Pancreas (tissue), 10 donors: Measurements from ENCODE around the gene RAPGEFL1. TPM values are rescaled to one million over a fixed set of nuclear protein-coding genes. Genes with fewer than 3 reads are reported as not detected.

ENCODE experiments used
- ATAC-seq, 4 donors: fragments of 200-7000 bp; cut with Tn5 transposase; one replicate each; pipeline versions ENCODE4 v1.8.0 to v1.9.1; 2020; ENCODE audit warnings: mild to moderate bottlenecking in 4 of 4, moderate library complexity in 4 of 4
- DNase-seq, 6 donors: peaks; one replicate each; pipeline ENCODE4 v3.0.0-alpha.2; 2020
- FAIRE-seq: peaks from 2 replicates; lab custom pipeline; 2012; peaks lifted over from hg19 to GRCh38; lab: Jason Lieb, UNC
- H3K27ac ChIP-seq, 4 donors: fragments of 200-600 bp; sonication (generic); 1 replicate in 3 of 4; 2 replicates in 1 of 4; pipeline versions ENCODE4 v1.5.0 to v1.8.0; 2020
- H3K27me3 ChIP-seq, 4 donors: fragments of 200-600 bp; one replicate each; pipeline ENCODE4 v1.8.0; 2021
- H3K36me3 ChIP-seq, 3 donors: fragments of 200-600 bp; sonication (generic) in 1 of 3; one replicate each; pipeline versions ENCODE4 v1.5.0 to v1.8.0; 2020 to 2021
- H3K4me1 ChIP-seq, 3 donors: fragments of 200-600 bp; one replicate each; pipeline ENCODE4 v1.8.0; 2021
- H3K4me3 ChIP-seq, 4 donors: fragments of 200-600 bp; sonication (generic) in 2 of 4; one replicate each; pipeline versions ENCODE4 v1.5.0 to v1.8.0; 2020 to 2021
- H3K9me3 ChIP-seq, 4 donors: fragments of 200-600 bp; one replicate each; pipeline ENCODE4 v1.8.0; 2021
- WGBS, 2 donors: extraction: QIAGEN DNeasy Blood & Tissue Kit; methylation state at CpG; one replicate each; pipeline ENCODE4 v1.1.7; 2013; 5-methylcytosine and 5-hydroxymethylcytosine counted together
- intact Hi-C, 3 donors: fragments of 100-400 bp; cut with DNase I; formaldehyde crosslinking; loops; one replicate each; pipeline versions ENCODE4 v1.11.1 to v1.14.2; 2022
- polyA plus RNA-seq, 2 donors: library from polyadenylated mRNA; stranded (reverse); fragments of 200-250 nt; gene quantifications; one replicate each; pipeline ENCODE4 v1.2.3, GENCODE V29; 2013
- total RNA-seq, 6 donors: library from RNA; stranded (reverse); fragmentation: NEBNext Ultra II Directional in 4 of 6; extraction: Animal tissue kit (Norgen Biotek cat#: 25700) in 4 of 6; gene quantifications; one replicate each; pipeline versions ENCODE4 v1.2.1 to v1.2.4, GENCODE V29; 2021 to 2023
- TF ChIP-seq, protein P1 (sequence below), 4 donors: fragments of 200-600 bp; sonication (generic) in 3 of 4; IDR thresholded peaks; one replicate each; pipeline versions ENCODE4 v1.5.0 to v1.8.0; 2021; ENCODE audit warnings: antibody characterized with exemption in 4 of 4
- donor health status: healthy with polysubstance abuse.
- donor health status: DM: no; HTN: no; CAD: no; lungs with moderate emphysema.
- donor health status: DM: no; HTN: no; CAD: no.
- donor health status: control.
- donor health status: control.
- donor health status: Bipolar disorder and iron deficiency.
- donor health status: DM: yes; HTN: yes; CAD: no.
- donor health status: DM: no; HTN: no; CAD: no.
- donor health status: DM: no; HTN: no; CAD: no.
- donor health status: DM: yes; HTN: yes; CAD: no.

The RAPGEFL1 gene
- total and polyA plus RNA-seq, 8 donors: 2.6 to 10.6 (median 4.4) TPM

DNA sequence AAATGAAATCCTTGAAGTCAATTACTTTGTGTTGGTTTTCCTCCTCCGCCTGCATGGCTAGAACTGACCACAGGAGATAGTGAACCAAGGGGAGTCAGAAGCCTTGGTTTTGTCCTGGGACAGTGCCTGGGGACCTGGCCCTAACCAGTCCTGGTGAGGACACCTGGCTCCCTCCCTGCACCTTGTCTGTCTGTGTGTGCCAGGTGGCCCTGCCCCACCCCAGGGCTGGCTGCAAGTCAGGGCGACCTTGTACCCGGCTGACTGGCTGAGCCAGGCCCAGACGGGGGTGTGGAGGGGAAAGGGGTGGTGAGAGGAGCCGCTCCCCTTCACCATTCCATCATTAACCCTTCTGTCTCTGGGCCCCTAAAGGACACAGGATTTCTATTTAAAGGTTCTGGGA, 3.4 kb downstream of the RAPGEFL1 start:
- Histone ChIP-seq H3K4me1 (peaks cover 0 to 11% (median 0%) of the 10 kb centered on the region in 3 donors), H3K4me3 (no peak overlapping the region), H3K36me3 (no peaks in the 10 kb centered on the region), H3K9me3 (no peaks in the 10 kb centered on the region), H3K27ac (peak overlapping the region in 1 of 4 donors; percentile 27), H3K27me3 (no peaks in the 10 kb centered on the region)
- WGBS, 2 donors: 15 to 25% methylated on average over 5 of the region's 5 CpGs
- intact Hi-C loops: no loop called here
- FAIRE-seq (no peak), DNase-seq (peak; percentile 63 to 83 (median 74)), ATAC-seq (peak; percentile 53 to 82 (median 62))
- TF ChIP-seq, protein P1, sequence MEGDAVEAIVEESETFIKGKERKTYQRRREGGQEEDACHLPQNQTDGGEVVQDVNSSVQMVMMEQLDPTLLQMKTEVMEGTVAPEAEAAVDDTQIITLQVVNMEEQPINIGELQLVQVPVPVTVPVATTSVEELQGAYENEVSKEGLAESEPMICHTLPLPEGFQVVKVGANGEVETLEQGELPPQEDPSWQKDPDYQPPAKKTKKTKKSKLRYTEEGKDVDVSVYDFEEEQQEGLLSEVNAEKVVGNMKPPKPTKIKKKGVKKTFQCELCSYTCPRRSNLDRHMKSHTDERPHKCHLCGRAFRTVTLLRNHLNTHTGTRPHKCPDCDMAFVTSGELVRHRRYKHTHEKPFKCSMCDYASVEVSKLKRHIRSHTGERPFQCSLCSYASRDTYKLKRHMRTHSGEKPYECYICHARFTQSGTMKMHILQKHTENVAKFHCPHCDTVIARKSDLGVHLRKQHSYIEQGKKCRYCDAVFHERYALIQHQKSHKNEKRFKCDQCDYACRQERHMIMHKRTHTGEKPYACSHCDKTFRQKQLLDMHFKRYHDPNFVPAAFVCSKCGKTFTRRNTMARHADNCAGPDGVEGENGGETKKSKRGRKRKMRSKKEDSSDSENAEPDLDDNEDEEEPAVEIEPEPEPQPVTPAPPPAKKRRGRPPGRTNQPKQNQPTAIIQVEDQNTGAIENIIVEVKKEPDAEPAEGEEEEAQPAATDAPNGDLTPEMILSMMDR (IDR thresholded peaks at IDR 0.05): no peak

DNA sequence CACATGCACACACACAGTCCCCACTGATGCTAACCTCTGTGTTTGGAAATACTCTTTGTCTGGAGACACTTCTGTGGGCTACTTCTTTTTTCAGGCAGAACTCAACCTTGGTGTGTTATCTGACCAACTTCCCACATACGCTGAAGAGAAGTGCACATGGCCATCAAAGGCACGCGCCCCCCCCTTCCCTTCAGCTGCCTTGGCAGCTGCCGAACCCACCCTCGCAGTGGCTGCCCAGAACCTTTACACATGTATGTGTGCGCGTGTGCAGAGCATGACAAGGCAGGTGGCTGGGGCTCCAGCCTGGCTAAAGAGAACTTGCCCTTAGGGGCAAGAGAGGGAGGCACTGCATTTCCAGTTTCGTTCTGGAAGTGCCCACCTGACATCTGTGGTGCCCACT, 3.9 kb downstream of the RAPGEFL1 start:
- no peak overlapping the region for H3K4me3 ChIP-seq
- no peak for FAIRE-seq
- ATAC-seq: no peak
- TF ChIP-seq, protein P1 (IDR thresholded peaks at IDR 0.05): no peak
- H3K36me3 ChIP-seq: no peaks in the 10 kb centered on the region
- H3K27ac ChIP-seq: no peak overlapping the region
- intact Hi-C loops: no loop called here
- DNase-seq: no peak
- H3K27me3 ChIP-seq: no peaks in the 10 kb centered on the region
- no peaks in the 10 kb centered on the region for H3K9me3 ChIP-seq
- WGBS, 2 donors: 45 to 61% methylated on average over 8 of the region's 8 CpGs
- H3K4me1 ChIP-seq: peaks cover 0 to 11% (median 0%) of the 10 kb centered on the region in 3 donors

DNA sequence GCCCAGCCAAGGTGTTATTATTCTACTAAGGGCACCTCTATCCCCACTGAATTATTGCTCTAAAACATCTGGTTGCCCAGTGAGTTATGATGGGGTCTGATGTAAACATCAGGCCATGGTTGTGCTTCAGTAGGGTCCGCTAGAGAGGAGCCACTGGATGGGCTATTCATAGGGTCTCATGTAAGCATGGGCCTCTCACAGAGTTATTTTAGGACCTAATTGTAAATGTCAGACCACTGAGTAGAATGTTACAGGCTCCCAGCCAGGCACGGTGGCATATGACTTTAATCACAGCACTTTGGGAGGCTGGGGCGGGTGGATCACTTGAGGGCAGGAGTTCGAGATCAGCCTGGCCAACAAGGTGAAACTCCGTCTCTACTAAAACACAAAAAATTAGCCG, 5.3 kb downstream of the RAPGEFL1 start:
- Histone ChIP-seq H3K27ac (no peak overlapping the region), H3K36me3 (no peaks in the 10 kb centered on the region), H3K4me1 (peaks cover 0 to 8% (median 0%) of the 10 kb centered on the region in 3 donors), H3K27me3 (no peaks in the 10 kb centered on the region), H3K4me3 (no peak overlapping the region), H3K9me3 (no peaks in the 10 kb centered on the region)
- FAIRE-seq (no peak), ATAC-seq (no peak), DNase-seq (no peak)
- intact Hi-C loops: no loop called here
- TF ChIP-seq, protein P1 (IDR thresholded peaks at IDR 0.05): no peak
- WGBS, 2 donors: 88 to 94% methylated on average over 6 of the region's 6 CpGs

DNA sequence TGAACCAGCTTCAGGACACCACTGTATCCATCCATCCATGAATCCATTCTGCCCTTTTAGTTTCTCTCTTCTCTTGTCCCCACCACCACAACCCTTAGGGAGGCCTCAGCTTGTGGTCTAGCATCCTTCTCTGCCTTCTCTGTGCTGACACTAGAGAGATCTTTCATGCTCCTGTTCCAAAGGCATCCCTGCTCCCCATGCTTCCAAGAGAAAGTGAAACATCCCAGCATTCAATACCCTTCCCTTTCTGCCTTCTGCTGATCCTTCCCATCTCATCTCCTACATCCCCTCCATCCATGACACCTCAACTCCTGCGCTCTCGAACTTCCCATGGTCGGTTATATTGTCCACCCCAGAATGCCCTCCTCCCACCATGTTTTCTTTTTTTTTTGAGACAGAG, 10.0 kb downstream of the RAPGEFL1 start:
- Histone ChIP-seq H3K27me3 (no peaks in the 10 kb centered on the region), H3K4me1 (no peaks in the 10 kb centered on the region), H3K27ac (no peak overlapping the region), H3K4me3 (no peak overlapping the region), H3K9me3 (no peaks in the 10 kb centered on the region), H3K36me3 (no peaks in the 10 kb centered on the region)
- no peak for DNase-seq
- intact Hi-C loops: no loop called here
- TF ChIP-seq, protein P1 (IDR thresholded peaks at IDR 0.05): no peak
- FAIRE-seq: no peak
- no peak for ATAC-seq
- 86 to 93% methylated on average over 3 of the region's 3 CpGs for WGBS, 2 donors

DNA sequence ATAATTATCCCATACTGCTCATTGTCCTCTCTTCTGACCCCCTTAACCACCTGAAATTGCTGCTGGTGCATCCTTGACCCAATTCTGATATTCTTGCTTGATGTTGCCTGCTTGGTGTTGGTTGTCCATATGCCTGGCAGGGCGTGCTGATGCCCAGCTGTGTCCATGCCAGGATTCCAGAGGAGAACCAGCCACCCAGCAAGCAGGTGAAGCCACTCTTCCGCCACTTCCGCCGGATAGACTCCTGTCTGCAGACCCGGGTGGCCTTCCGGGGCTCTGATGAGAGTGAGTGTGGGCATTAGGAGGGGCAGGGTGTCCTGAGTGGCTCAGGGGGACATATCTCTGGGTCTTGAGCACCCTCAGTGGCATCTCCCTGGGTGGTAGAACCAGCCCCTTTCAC, 11.4 kb downstream of the RAPGEFL1 start:
- Histone ChIP-seq H3K27me3 (no peaks in the 10 kb centered on the region), H3K27ac (no peak overlapping the region), H3K4me3 (no peak overlapping the region), H3K36me3 (no peaks in the 10 kb centered on the region), H3K4me1 (no peaks in the 10 kb centered on the region), H3K9me3 (no peaks in the 10 kb centered on the region)
- no peak for DNase-seq
- WGBS, 2 donors: 88 to 94% methylated on average over 6 of the region's 6 CpGs
- TF ChIP-seq, protein P1 (IDR thresholded peaks at IDR 0.05): no peak
- no peak for FAIRE-seq
- intact Hi-C loops: no loop called here
- no peak for ATAC-seq
